H1 (cell line): ENCODE results near the gene XRCC6. TPM values are rescaled to one million over a fixed set of nuclear protein-coding genes. Genes with fewer than 3 reads are reported as not detected.

Source experiments
- ATF3 ChIP-seq: IDR thresholded peaks from 2 replicates; pipeline ENCODE4 v1.6.1; 2011; ENCODE audit warnings: low read depth, mild to moderate bottlenecking, low read length; ENCODE audit not compliant: insufficient read depth
- CREB1 ChIP-seq: IDR thresholded peaks from 2 replicates; pipeline ENCODE4 v1.6.1; 2012; ENCODE audit warnings: inconsistent platforms
- E2F6 ChIP-seq: IDR thresholded peaks from 2 replicates; pipeline ENCODE4 v1.6.1; 2012; ENCODE audit warnings: inconsistent platforms
- HDAC6 ChIP-seq: IDR thresholded peaks from one replicate; pipeline ENCODE4 v1.7.1; 2012; ENCODE audit warnings: low read depth, mild to moderate bottlenecking, inconsistent platforms, low read length, moderate library complexity
- KDM1A ChIP-seq: fragments of 200-600, 300-600 bp; sonication (generic); IDR thresholded peaks from 2 replicates; pipeline ENCODE4 v1.7.1; 2016; ENCODE audit warnings: mild to moderate bottlenecking, low read length, borderline replicate concordance
- KDM4A ChIP-seq: IDR thresholded peaks from one replicate; pipeline ENCODE4 v1.7.1; 2012; ENCODE audit warnings: low read depth, mild to moderate bottlenecking, moderate library complexity, low read length, inconsistent platforms; ENCODE audit not compliant: severe bottlenecking
- RFX5 ChIP-seq: IDR thresholded peaks from 2 replicates; pipeline ENCODE4 v1.6.1; 2011; ENCODE audit warnings: low read depth, low read length, improper control_type of control experiment, borderline replicate concordance
- SUZ12 ChIP-seq: fragments of 200-600 bp; sonication (generic); IDR thresholded peaks from 2 replicates; pipeline ENCODE4 v1.6.1; 2012; ENCODE audit warnings: mild to moderate bottlenecking, inconsistent platforms, low read length, moderate library complexity, mixed read lengths
- polyA plus RNA-seq, 7 experiments: library from polyadenylated mRNA; depleted of rRNA in 3 of 7; stranded (reverse) in 5 of 7; unstranded in 2 of 7; fragments of >200 nt in 5 of 7; fragments of 200-250 nt in 2 of 7; gene quantifications; 1 replicate in 5 of 7; 2 replicates in 1 of 7; 4 replicates in 1 of 7; pipeline versions ENCODE4 v1.2.1 to v1.2.3, GENCODE V29; 2011 to 2013; ENCODE audit warnings: missing spikeins in 2 of 7, mixed read lengths in 2 of 7
- total RNA-seq: library from RNA; stranded (reverse); fragmentation: NEBNext Ultra II Directional; extraction: Animal tissue kit (Norgen Biotek cat#: 25700); gene quantifications from 2 replicates; pipeline ENCODE4 v1.2.1, GENCODE V29; 2021
- TF ChIP-seq, protein P1 (sequence below): fragments of 300-600 bp; sonication (generic); IDR thresholded peaks from 2 replicates; pipeline ENCODE4 v1.7.1; 2012; ENCODE audit warnings: low read length, moderate library complexity, mild to moderate bottlenecking, inconsistent platforms; ENCODE audit not compliant: insufficient replicate concordance

Gene XRCC6
- total and polyA plus RNA-seq, 2 of the 8 experiments (the other 6 are each of a cell fraction or from before 2014, with no cell fraction given), result 150 to 490 TPM

DNA sequence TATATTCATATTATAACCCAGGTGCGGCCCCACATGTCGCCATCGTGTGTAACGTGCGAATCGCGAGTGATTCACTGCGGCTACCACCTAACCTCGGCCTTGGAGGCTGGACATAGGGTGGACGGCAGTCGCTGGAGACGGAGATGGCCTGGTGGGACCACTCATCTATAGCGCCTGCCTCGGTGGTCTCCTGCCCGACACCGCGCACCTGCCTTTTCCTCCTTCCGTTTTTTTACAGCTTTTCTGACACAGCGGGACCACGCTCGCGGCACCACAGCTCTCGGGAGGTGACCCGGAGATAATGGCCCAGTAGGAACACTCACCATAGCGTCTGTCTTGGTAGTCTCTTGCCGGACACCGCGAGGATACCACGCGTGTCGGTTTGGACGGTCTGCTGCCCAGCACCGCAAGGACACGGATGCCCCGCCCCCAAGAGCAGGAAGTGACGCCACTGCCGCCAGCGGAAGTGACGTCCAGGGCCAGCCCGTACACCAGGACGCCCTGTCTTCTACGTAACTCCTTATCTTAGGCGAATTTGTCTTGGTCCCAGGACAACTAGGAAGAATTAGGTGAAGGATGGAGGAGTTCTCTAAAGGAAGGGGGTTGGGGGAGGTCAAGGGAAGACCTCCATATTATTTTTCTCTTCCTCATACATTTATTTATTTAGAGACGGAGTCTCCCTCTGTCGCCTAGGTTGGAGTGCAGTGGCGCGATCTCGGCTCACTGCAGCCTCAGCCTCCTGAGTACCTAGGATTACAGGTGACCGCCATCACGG lies 61.1 kb downstream of the XRCC6 start (continued):
- TF ChIP-seq, protein P1, sequence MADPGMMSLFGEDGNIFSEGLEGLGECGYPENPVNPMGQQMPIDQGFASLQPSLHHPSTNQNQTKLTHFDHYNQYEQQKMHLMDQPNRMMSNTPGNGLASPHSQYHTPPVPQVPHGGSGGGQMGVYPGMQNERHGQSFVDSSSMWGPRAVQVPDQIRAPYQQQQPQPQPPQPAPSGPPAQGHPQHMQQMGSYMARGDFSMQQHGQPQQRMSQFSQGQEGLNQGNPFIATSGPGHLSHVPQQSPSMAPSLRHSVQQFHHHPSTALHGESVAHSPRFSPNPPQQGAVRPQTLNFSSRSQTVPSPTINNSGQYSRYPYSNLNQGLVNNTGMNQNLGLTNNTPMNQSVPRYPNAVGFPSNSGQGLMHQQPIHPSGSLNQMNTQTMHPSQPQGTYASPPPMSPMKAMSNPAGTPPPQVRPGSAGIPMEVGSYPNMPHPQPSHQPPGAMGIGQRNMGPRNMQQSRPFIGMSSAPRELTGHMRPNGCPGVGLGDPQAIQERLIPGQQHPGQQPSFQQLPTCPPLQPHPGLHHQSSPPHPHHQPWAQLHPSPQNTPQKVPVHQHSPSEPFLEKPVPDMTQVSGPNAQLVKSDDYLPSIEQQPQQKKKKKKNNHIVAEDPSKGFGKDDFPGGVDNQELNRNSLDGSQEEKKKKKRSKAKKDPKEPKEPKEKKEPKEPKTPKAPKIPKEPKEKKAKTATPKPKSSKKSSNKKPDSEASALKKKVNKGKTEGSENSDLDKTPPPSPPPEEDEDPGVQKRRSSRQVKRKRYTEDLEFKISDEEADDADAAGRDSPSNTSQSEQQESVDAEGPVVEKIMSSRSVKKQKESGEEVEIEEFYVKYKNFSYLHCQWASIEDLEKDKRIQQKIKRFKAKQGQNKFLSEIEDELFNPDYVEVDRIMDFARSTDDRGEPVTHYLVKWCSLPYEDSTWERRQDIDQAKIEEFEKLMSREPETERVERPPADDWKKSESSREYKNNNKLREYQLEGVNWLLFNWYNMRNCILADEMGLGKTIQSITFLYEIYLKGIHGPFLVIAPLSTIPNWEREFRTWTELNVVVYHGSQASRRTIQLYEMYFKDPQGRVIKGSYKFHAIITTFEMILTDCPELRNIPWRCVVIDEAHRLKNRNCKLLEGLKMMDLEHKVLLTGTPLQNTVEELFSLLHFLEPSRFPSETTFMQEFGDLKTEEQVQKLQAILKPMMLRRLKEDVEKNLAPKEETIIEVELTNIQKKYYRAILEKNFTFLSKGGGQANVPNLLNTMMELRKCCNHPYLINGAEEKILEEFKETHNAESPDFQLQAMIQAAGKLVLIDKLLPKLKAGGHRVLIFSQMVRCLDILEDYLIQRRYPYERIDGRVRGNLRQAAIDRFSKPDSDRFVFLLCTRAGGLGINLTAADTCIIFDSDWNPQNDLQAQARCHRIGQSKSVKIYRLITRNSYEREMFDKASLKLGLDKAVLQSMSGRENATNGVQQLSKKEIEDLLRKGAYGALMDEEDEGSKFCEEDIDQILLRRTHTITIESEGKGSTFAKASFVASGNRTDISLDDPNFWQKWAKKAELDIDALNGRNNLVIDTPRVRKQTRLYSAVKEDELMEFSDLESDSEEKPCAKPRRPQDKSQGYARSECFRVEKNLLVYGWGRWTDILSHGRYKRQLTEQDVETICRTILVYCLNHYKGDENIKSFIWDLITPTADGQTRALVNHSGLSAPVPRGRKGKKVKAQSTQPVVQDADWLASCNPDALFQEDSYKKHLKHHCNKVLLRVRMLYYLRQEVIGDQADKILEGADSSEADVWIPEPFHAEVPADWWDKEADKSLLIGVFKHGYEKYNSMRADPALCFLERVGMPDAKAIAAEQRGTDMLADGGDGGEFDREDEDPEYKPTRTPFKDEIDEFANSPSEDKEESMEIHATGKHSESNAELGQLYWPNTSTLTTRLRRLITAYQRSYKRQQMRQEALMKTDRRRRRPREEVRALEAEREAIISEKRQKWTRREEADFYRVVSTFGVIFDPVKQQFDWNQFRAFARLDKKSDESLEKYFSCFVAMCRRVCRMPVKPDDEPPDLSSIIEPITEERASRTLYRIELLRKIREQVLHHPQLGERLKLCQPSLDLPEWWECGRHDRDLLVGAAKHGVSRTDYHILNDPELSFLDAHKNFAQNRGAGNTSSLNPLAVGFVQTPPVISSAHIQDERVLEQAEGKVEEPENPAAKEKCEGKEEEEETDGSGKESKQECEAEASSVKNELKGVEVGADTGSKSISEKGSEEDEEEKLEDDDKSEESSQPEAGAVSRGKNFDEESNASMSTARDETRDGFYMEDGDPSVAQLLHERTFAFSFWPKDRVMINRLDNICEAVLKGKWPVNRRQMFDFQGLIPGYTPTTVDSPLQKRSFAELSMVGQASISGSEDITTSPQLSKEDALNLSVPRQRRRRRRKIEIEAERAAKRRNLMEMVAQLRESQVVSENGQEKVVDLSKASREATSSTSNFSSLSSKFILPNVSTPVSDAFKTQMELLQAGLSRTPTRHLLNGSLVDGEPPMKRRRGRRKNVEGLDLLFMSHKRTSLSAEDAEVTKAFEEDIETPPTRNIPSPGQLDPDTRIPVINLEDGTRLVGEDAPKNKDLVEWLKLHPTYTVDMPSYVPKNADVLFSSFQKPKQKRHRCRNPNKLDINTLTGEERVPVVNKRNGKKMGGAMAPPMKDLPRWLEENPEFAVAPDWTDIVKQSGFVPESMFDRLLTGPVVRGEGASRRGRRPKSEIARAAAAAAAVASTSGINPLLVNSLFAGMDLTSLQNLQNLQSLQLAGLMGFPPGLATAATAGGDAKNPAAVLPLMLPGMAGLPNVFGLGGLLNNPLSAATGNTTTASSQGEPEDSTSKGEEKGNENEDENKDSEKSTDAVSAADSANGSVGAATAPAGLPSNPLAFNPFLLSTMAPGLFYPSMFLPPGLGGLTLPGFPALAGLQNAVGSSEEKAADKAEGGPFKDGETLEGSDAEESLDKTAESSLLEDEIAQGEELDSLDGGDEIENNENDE, result no peak
- no peak for TF ChIP-seq SUZ12
- TF ChIP-seq ATF3, result no peak
- TF ChIP-seq RFX5, result no peak
- peak; percentile 46 for TF ChIP-seq KDM4A
- TF ChIP-seq E2F6, result no peak
- peak; percentile 97 for TF ChIP-seq CREB1
- TF ChIP-seq KDM1A, result no peak
- no peak for TF ChIP-seq HDAC6
